HG03460 (cell line): Measurements from ENCODE around the gene KDM1B.

ENCODE experiments used
- ATAC-seq: cut with Tn5 transposase; IDR thresholded peaks from one replicate; pipeline ENCODE4 v1.9.1; 2021; ENCODE audit not compliant: unreplicated experiment

KDM1B gene

DNA sequence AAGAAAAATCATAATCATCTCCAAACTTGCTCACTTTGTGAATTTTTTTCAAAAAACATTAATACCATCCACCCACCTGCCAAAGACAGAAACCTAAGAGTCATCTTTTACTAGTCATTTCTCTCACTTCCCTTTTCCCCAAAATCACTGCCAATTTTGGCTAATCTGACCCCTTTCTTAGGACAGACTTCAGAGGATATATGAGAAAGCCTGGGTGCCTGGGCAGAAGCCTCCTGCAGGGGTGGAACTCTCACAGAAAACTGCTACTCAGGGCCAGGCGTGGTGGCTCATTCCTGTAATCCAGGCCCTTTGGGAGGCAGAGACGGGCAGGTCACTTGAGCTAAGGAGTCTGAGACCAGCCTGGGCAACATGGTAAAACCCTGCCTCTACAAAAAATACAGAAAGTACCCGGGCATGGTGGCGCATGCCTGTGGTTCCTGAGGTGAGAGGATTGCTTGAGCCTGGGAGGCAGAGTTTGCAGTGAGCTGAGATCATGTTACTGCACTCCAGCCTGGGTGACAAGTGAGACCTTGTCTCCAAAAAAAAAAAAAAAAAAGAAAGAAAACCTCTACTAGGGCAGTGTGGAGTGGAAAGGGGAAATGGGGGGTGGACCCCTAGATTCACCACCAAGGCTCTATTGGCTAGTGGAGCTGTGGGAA is 105.4 kb downstream of the KDM1B start:
- ATAC-seq, result peak; percentile 33

DNA sequence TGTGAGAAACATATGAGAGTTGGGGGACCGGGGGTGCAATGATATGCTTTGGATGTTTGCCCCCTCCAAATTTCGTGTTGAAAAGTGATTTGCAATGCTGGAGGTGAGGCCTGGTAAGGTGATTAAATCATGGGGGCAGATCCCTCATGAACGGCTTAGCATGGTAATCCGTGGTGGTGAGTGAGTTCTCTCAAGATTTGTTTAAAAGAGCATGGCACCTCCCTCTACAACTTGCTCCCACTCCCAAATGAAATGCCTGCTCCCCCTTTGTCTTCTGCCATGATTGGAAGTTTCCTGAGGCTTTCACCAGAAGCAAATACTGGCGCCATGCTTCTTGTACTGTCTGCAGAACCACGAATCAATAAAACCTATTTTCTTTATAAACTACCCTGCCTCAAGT is 106.7 kb downstream of the KDM1B start:
- ATAC-seq, result no peak

DNA sequence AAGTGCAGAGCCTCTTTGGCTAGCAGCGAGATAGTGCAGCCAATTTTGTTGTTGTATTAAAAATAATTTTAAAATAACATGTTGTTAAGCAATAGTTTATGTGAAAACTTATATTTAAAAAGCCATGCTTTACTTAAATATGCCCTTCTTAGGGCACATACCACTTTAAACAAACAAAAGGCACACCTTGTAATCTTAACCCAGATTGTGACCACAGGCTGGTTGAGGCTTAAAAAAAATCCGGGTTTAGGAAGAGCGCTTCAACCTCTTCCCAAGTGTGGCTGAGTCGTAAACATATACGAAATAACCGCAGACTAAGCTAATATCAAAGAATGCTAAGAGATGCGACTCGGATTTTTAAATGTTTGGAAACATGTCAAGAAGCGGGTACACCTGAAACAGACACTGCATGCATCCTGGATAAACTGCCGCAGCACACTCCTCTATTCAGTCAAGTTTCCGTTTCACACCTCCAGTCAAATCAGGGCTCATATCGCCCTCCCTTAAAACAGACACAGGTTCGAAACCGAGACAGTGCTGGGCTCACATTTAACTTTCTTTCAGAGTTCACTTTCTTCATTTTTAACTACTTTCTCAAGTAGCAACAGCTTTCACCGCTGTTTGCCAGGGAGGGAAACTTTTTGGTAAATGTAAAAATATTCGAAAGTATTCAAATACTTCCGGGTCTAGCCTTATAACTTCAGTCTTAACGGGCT is 107.6 kb downstream of the KDM1B start:
- peak; percentile 55 for ATAC-seq

DNA sequence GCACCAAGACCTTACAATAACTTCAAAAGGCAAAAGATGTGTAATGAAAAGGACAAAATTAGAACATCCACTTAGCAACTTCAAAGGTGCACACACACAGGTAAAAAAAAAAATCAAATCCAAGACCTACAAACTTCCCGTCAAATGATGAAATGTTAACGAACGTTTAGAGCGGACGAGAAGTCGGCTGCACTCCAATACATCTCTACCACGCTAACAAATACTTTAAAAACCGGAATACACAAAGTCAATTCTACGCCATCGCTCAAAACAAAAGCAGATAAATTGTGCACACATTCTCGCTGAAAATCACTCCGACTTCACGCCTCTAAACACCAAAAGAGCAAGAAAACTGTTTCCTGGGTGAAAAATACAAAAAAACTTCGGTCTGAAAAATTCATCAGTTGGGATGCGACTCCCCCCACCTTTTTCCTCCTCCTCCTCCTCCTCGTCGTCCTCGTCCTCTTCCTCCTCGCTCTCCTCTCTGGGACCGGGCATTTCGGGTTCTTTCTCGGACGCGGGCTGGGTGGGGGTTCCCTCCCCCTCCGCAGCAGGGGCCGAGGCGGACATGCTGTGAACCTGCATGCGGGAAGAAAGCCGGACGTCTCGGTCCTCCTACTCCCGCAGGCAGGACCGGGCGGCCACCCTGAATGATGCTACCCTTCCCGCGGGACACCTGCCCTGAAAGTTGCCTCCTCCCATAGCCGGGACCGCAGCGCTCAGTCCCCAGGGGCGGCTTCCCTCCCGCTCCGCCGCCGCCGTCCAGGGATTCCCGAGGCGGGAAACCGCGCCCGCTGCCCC is 108.4 kb downstream of the KDM1B start:
- ATAC-seq, result peak; percentile 1

DNA sequence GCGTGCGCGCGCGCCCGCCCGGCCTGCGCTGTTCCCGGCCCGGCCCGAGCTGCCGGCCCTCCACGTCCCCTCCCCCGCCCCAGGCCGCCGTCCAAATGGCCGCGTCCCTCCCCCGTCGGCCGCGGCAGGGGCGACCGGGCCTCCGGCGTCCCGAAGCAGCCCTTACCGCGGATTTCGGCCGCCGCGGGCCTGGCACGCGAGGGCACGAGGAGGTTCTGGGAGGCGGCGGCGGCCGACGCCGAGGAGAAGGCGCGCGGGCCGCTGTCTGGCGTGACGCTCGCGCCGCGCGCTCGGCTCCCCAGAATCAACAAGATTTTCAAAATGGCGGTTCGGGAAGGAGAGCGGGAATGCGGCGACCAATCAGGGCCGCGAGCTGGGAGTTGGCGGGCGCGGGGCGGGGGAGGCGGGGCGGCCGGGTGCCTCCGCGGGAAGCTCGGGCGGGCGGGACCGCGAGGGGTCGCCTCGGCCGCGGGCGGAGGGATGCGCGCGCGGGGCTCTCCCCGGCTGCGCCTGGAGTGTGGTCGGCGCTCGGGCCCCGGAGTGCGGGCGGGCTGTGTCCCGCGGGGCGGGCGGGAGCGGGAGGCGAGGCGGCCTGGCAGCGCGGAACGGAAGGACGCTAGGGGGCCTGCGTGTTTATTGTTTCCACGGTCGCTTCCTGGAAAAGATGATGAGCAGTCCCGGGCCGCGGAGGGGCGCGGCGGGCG is 109.1 kb downstream of the KDM1B start, which contains the start of gene DEK:
Gene DEK, minus strand, starts transcription at position 312 of the 704 bp plus-strand sequence. CDS start 543 bp downstream, outside the sequence.
- peak; percentile 38 for ATAC-seq

DNA sequence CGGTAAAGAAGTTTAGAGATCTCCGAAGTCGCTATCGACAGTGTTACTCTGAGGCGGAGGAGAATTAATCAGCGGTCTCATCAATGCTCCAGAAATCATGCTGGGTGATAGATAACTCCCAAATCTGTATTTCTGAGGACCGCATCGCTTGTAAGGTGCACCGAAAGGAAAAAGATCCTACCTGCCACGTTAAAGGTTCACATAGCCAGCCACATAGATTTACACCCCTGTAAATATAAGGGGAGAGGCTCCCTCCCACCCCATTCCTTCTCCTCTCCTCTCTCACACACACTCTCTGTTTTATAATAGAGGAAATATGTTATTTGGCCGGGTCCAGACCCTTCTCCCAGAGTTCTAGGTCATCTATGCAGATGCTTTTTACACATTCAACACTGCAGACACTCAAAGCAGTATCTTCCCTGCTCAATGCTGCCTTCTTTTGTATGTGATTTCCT is 109.7 kb downstream of the KDM1B start:
- ATAC-seq, result no peak

DNA sequence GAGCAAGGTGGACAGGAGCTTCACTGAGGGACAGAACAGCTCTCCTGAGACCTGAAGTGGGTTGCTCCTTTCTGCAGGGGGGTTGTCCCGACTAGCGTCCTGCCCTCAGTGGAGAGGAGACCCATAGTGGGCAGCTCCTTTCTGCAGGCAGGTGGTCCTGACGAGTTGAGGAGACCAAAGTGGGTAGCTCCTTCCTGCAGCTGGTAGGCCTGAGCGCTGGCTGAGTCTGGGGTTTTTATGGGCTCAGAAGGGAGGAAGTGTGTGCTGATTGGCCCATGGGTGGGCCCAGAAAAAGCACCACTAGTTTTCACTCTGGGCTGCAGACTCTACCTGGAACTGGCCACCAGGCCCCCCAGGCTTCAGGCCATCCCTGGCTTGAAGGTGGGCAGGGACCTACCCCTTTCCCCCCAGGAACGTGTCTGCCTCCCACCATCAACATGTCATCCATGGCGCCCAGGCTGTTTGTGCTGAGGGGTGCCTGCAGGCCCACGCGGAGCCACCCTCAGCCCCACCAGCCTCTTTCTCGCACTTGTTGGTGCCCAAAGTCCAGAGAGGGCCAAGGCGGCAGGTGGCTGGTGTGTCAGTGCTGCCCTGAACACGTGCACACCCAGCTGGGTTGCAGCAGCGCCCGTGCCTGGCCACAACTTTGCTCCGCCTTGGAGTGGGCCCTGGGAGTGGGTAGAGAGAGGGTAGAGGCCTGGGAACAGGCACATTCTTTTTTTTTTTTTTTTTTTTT is 110.7 kb downstream of the KDM1B start:
- no peak for ATAC-seq

DNA sequence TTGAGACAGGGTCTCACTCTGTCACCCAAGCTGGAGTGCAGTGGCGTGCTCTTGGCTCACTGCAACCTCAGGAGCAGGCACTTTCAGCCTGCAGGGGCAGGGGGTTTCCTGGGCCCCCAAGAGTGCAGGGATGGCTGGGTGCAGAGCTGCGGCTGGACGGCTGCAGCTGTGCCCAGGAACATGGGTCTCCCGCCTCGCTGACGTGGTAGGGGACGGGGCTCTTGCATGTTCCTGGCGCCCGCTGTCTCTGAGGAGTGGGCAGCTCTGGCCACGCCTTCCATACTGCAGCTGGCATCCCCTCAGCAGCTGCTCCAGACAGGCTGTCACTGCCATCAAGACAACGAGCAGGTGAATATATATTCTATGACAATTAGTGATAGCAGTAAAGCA is 111.3 kb downstream of the KDM1B start:
- no peak for ATAC-seq

DNA sequence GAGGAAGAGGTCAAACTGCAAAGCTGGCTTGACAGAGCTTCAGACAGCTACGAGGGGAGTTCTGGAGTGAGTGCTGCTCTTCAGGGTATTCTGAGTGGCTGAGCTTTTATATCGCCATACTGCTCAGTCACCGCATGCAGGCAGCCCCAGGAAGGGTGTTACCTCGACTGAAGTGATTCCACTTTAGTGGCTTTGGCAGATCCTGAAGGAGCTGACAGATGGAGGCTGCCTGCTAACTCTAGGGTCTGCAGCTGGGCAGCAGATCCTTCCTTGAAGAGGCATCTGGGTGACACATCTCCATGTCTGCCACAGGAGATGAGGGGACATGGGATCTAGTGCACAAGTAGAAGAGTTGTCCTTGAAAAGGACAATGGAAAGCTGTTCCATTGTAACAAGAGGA is 112.8 kb downstream of the KDM1B start:
- no peak for ATAC-seq

DNA sequence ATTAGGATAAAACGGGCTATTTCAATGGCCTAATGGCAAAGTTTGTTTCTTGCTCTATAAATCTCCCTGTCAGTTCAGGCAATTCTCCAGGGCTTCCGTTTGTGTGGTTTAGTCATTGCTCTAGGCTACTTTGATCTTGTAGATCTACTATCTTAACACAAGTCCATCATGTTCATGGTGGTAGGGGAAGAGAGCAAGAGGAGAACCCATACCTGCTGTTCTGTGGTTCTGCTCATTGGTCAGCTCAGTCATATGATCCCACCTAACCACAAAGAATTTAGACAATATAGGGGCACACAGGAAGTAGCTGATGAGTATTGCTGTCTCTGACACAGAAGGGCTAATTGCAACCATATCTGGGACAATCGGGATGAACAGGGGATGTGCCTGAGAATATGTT is 114.0 kb downstream of the KDM1B start:
- no peak for ATAC-seq

DNA sequence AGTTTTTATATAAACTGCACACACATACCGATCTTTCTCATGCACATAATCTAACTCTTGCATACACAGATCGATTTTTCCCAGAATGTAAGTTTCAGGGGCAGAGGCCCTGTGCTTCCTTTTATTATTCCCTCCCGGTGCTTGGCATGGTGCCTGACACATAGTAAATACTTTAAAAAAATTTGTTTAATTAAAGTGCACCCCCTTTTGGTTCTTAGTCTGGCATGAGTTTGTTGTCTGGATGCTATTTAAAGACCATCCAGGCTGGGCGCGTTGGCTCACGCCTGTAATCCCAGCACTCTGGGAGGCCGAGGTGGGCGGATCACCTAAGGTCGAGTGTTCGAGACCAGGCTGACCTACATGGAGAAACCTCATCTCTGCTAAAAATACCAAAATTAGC is 114.5 kb downstream of the KDM1B start:
- ATAC-seq, result no peak

DNA sequence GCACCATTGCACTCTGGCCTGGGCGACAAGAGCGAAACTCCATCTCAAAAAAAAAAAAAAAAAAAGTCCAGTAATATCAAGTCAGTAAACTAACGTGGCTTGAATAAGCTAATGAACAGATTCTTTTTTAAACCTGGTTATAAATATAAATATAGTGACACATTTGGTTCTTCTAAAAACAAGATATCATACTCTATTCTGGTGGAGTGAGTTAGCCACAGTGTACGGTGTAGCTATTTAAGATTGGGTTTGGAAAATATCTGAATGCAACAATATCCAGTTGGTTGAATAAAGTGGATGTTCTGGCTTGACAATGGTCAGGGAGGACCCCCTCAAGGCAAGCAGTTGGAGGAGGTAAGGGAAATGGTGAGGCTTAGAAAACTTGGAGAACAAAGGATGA is 115.0 kb downstream of the KDM1B start:
- no peak for ATAC-seq
